SK-N-SH treated with all-trans-retinoic acid at 6 μM for 48 hours (cell line): ENCODE data around the gene KIF26A.

Experiments
- ATAC-seq: fragments of 200-7000 bp; cut with Tn5 transposase; 3 replicates; pipeline ENCODE4 v1.9.1; 2020; ENCODE audit warnings: mild to moderate bottlenecking, moderate library complexity
- ARNTL ChIP-seq: fragments of 450-650 bp; formaldehyde crosslinking; IDR thresholded peaks from 2 replicates; pipeline ENCODE4 v1.5.0; 2020; ENCODE audit warnings: low read depth, mild to moderate bottlenecking, moderate library complexity, borderline replicate concordance
- BACH2 ChIP-seq: fragments of 250-450 bp; sonication (Bioruptor Pico); IDR thresholded peaks from 2 replicates; pipeline ENCODE4 v1.9.0; 2021; ENCODE audit warnings: mild to moderate bottlenecking, borderline replicate concordance
- CSDC2 ChIP-seq: fragments of 250-450 bp; sonication (Bioruptor Pico); IDR thresholded peaks from 2 replicates; pipeline ENCODE4 v1.5.0; 2020; ENCODE audit warnings: mild to moderate bottlenecking, moderate library complexity
- ESRRG ChIP-seq: fragments of 250-450 bp; sonication (Bioruptor Pico); IDR thresholded peaks from 2 replicates; pipeline ENCODE4 v1.6.1; 2021; ENCODE audit warnings: mild to moderate bottlenecking
- GLIS3 ChIP-seq: fragments of 250-450 bp; sonication (Bioruptor Pico); IDR thresholded peaks from 2 replicates; pipeline ENCODE4 v1.5.0; 2020; ENCODE audit warnings: mild to moderate bottlenecking, moderate library complexity
- ISL1 ChIP-seq: fragments of 250-450 bp; sonication (Bioruptor Pico); IDR thresholded peaks from 2 replicates; pipeline ENCODE4 v2.1.2; 2022; ENCODE audit warnings: mild to moderate bottlenecking, moderate library complexity
- OSR1 ChIP-seq: fragments of 250-450 bp; sonication (Bioruptor Pico); IDR thresholded peaks from 2 replicates; pipeline ENCODE4 v1.8.0; 2022; ENCODE audit warnings: moderate library complexity, mild to moderate bottlenecking, inconsistent platforms
- POU6F1 ChIP-seq: fragments of 250-450 bp; sonication (Bioruptor Pico); IDR thresholded peaks from 2 replicates; pipeline ENCODE4 v1.8.0; 2021; ENCODE audit warnings: low read depth, mild to moderate bottlenecking, moderate library complexity, borderline replicate concordance
- RARB ChIP-seq: fragments of 250-450 bp; sonication (Bioruptor Pico); IDR thresholded peaks from 2 replicates; pipeline ENCODE4 v1.8.0; 2021; ENCODE audit warnings: mild to moderate bottlenecking, moderate library complexity
- SNAI2 ChIP-seq: fragments of 250-450 bp; sonication (Bioruptor Pico); IDR thresholded peaks from 2 replicates; pipeline ENCODE4 v1.5.0; 2020; ENCODE audit warnings: mild to moderate bottlenecking, moderate library complexity
- TCF4 ChIP-seq: fragments of 250-450 bp; sonication (Bioruptor Pico); IDR thresholded peaks from 2 replicates; pipeline ENCODE4 v1.8.0; 2021; ENCODE audit warnings: mild to moderate bottlenecking, moderate library complexity, borderline replicate concordance
- ZC3H10 ChIP-seq: fragments of 250-450 bp; sonication (Bioruptor Pico); IDR thresholded peaks from 2 replicates; pipeline ENCODE4 v1.5.1; 2021; ENCODE audit warnings: mild to moderate bottlenecking, moderate library complexity
- ZFP3 ChIP-seq: fragments of 250-450 bp; sonication (Bioruptor Pico); IDR thresholded peaks from 2 replicates; pipeline ENCODE4 v1.5.0; 2020; ENCODE audit warnings: mild to moderate bottlenecking, moderate library complexity
- ZFP30 ChIP-seq: fragments of 450-650 bp; formaldehyde crosslinking; IDR thresholded peaks from 2 replicates; pipeline ENCODE4 v1.5.0; 2022; ENCODE audit warnings: mild to moderate bottlenecking, moderate library complexity
- ZNF565 ChIP-seq: fragments of 450-650 bp; formaldehyde crosslinking; conservative IDR thresholded peaks from 2 replicates; pipeline ENCODE4 v1.5.0; 2020; ENCODE audit warnings: low read depth, mild to moderate bottlenecking, moderate library complexity
- ZNF70 ChIP-seq: fragments of 450-650 bp; formaldehyde crosslinking; IDR thresholded peaks from 2 replicates; pipeline ENCODE4 v1.5.0; 2020; ENCODE audit warnings: mild to moderate bottlenecking, moderate library complexity
- ZNF8 ChIP-seq: fragments of 450-650 bp; formaldehyde crosslinking; IDR thresholded peaks from 2 replicates; pipeline ENCODE4 v1.5.0; 2020; ENCODE audit warnings: mild to moderate bottlenecking, moderate library complexity
- TF ChIP-seq, protein P1 (sequence below): fragments of 250-450 bp; sonication (Bioruptor Pico); IDR thresholded peaks from 2 replicates; pipeline ENCODE4 v1.8.0; 2020; ENCODE audit warnings: mild to moderate bottlenecking, moderate library complexity, borderline replicate concordance
- TF ChIP-seq, protein P2 (sequence below): fragments of 250-450 bp; sonication (Bioruptor Pico); IDR thresholded peaks from 2 replicates; pipeline ENCODE4 v1.5.1; 2020; ENCODE audit warnings: low read depth, mild to moderate bottlenecking, moderate library complexity
- TF ChIP-seq, protein P3 (sequence below): fragments of 250-450 bp; sonication (Bioruptor Pico); IDR thresholded peaks from 2 replicates; pipeline ENCODE4 v1.5.0; 2020; ENCODE audit warnings: mild to moderate bottlenecking, moderate library complexity

Gene KIF26A

DNA sequence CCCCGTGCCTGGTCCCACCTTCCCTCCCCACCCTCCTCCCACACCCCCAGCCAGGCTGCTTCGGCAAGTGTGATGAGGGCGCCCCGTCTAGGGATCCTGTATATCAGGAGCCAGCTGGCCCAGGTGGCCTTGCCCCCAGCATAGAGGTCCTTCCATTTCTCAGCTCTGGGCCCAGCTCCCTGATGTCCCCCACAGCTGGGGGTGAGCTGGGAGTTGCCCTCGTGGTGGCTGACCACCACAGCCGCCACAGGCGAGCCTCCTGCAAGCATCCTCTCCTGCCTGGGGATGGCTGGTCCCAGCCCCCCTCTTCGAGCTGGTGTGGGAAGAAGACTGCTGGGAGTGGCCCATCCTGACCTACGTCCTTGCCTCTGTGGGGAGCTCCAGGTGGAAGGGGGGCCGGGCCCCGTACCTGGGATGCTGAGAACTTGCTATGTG, 45.4 kb upstream of the KIF26A start:
- no peak for ATAC-seq

DNA sequence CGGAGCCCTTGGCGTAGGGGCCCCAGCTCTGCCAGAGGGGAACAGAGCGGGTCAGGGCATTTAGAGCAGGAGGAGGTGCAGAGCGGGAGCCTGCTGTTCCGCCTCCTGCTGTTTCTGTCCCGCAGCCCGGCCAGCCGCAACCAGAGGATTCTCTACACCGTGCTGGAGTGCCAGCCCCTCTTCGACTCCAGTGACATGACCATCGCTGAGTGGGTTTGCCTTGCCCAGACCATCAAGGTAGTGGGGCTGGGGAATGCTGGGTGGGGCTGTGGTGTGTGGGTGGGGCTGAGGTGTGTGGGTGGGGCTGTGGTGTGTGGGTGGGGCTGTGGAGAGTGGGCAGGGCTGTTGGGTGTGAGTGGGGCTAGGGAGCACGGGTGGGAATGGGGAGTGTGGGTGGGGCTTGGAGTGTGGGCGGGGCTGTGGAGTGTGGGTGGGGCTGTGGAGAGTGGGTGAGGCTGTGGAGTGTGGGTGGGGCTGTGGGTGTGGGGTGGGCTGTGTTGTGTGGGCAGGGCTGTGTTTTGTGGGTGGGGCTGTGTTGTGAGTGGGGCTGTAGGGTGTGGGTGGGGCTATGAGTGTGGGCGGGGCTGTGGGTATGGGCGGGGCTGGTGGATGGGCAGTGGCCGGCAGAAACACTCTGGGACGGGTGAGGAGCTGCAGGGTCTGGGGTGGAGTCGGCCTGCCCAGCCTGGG, 44.9 kb upstream of the KIF26A start:
- TF ChIP-seq ZNF8 (CRISPR knock-in tag) (no peak), ARNTL (no peak), ZNF565 (CRISPR knock-in tag) (no peak)
- TF ChIP-seq, protein P1, sequence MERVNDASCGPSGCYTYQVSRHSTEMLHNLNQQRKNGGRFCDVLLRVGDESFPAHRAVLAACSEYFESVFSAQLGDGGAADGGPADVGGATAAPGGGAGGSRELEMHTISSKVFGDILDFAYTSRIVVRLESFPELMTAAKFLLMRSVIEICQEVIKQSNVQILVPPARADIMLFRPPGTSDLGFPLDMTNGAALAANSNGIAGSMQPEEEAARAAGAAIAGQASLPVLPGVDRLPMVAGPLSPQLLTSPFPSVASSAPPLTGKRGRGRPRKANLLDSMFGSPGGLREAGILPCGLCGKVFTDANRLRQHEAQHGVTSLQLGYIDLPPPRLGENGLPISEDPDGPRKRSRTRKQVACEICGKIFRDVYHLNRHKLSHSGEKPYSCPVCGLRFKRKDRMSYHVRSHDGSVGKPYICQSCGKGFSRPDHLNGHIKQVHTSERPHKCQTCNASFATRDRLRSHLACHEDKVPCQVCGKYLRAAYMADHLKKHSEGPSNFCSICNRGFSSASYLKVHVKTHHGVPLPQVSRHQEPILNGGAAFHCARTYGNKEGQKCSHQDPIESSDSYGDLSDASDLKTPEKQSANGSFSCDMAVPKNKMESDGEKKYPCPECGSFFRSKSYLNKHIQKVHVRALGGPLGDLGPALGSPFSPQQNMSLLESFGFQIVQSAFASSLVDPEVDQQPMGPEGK: no peak
- peak; percentile 17; the same call in 2 of the 3 replicates for ATAC-seq

More for the DNA sequence above, 45.4 kb upstream of the KIF26A start:
- TF ChIP-seq ZFP3 (CRISPR knock-in tag) (no peak), ZC3H10 (CRISPR knock-in tag) (no peak), ARNTL (no peak), ZNF70 (CRISPR knock-in tag) (no peak), ISL1 (CRISPR knock-in tag) (no peak)

GRCh38 chr14:104094056-104094708, 44.2 kb upstream of the KIF26A start:
- TF ChIP-seq ZC3H10 (CRISPR knock-in tag): no peak
- no peak for TF ChIP-seq POU6F1
- TF ChIP-seq ZNF565 (CRISPR knock-in tag): no peak
- no peak for TF ChIP-seq BACH2 (CRISPR knock-in tag)
- no peak for TF ChIP-seq TCF4 (CRISPR knock-in tag)
- no peak for TF ChIP-seq ZNF70 (CRISPR knock-in tag)
- TF ChIP-seq ESRRG (CRISPR knock-in tag): no peak
- no peak for TF ChIP-seq SNAI2 (CRISPR knock-in tag)
- TF ChIP-seq, protein P2, sequence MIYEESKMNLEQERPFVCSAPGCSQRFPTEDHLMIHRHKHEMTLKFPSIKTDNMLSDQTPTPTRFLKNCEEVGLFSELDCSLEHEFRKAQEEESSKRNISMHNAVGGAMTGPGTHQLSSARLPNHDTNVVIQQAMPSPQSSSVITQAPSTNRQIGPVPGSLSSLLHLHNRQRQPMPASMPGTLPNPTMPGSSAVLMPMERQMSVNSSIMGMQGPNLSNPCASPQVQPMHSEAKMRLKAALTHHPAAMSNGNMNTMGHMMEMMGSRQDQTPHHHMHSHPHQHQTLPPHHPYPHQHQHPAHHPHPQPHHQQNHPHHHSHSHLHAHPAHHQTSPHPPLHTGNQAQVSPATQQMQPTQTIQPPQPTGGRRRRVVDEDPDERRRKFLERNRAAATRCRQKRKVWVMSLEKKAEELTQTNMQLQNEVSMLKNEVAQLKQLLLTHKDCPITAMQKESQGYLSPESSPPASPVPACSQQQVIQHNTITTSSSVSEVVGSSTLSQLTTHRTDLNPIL (CRISPR knock-in tag): no peak
- no peak for TF ChIP-seq ZFP30 (CRISPR knock-in tag)
- no peak for TF ChIP-seq RARB (CRISPR knock-in tag)
- TF ChIP-seq, all 23 proteins: peak for 0
- ATAC-seq: peak; percentile 3; the same call in 1 of the 3 replicates

GRCh38 chr14:104094709-104095425, 43.5 kb upstream of the KIF26A start:
- TF ChIP-seq ZFP30 (CRISPR knock-in tag) (no peak), ESRRG (CRISPR knock-in tag) (no peak), ARNTL (no peak), CSDC2 (CRISPR knock-in tag) (no peak), ISL1 (CRISPR knock-in tag) (no peak), GLIS3 (no peak)
- ATAC-seq: peak; percentile 92

DNA sequence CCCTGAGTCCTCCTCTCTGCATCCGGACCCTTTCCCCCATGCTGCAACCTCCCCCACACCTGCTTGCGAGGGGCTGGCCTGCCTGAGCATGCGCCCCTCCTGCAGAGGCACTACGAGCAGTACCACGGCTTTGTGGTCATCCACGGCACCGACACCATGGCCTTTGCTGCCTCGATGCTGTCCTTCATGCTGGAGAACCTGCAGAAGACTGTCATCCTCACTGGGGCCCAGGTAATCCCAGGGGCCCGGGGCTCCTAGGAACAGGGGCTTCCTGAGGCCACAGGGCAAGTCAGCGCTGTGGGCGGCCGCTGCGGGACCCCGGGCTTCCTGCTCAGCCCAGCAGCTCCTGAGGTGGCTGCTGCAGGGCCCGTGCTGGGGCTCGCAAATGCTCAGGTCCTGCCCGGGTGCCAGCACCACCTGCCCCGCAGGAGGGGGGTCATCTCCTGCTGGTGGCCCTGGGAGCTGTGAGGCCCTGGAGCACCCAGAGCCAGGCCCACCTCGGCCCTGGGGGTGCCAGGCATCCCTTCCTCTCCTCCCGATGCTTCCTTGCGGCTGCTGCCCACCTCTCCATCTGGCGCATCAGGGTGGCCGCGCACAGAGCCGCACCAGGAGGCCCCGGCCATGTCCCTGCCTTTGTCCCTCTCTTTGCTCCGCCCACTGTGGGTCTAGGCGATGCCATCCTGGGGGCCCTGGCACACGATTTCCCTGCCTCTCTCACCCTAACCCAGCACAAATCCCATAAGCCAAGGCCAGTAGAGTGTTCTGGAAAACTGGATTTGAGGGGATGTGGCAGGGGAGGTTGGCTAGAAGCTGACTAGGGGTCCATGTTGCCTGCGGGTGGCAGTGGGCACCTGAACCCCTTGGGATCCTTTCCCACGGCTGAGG, 42.7 kb upstream of the KIF26A start:
- ATAC-seq: no peak
- TF ChIP-seq OSR1 (CRISPR knock-in tag) (no peak), POU6F1 (no peak), ZC3H10 (CRISPR knock-in tag) (no peak), ZNF565 (CRISPR knock-in tag) (no peak), ISL1 (CRISPR knock-in tag) (no peak)
- TF ChIP-seq, protein P3, sequence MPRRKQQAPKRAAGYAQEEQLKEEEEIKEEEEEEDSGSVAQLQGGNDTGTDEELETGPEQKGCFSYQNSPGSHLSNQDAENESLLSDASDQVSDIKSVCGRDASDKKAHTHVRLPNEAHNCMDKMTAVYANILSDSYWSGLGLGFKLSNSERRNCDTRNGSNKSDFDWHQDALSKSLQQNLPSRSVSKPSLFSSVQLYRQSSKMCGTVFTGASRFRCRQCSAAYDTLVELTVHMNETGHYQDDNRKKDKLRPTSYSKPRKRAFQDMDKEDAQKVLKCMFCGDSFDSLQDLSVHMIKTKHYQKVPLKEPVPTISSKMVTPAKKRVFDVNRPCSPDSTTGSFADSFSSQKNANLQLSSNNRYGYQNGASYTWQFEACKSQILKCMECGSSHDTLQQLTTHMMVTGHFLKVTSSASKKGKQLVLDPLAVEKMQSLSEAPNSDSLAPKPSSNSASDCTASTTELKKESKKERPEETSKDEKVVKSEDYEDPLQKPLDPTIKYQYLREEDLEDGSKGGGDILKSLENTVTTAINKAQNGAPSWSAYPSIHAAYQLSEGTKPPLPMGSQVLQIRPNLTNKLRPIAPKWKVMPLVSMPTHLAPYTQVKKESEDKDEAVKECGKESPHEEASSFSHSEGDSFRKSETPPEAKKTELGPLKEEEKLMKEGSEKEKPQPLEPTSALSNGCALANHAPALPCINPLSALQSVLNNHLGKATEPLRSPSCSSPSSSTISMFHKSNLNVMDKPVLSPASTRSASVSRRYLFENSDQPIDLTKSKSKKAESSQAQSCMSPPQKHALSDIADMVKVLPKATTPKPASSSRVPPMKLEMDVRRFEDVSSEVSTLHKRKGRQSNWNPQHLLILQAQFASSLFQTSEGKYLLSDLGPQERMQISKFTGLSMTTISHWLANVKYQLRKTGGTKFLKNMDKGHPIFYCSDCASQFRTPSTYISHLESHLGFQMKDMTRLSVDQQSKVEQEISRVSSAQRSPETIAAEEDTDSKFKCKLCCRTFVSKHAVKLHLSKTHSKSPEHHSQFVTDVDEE (CRISPR knock-in tag): no peak
